CD14-positive monocyte (primary cell): ENCODE measurements around the gene TRAK2. TPM values are rescaled to one million over a fixed set of nuclear protein-coding genes. Genes with fewer than 3 reads are reported as not detected.
A peak's percentile ranks its signal among the peaks of the same experiment; 100 is the strongest.

Experiments
- DNase-seq, 3 donors: peaks; one replicate each; pipeline ENCODE4 v3.0.0-alpha.2; 2011 to 2022
- H2AFZ ChIP-seq: 2 replicates; pipeline ENCODE4 v1.6.0; 2012; ENCODE audit warnings: mild to moderate bottlenecking, low read depth, low read length, inconsistent platforms; ENCODE audit not compliant: insufficient read depth, poor library complexity, severe bottlenecking
- H3K27ac ChIP-seq, 2 donors: 1 replicate in 1 of 2; 2 replicates in 1 of 2; pipeline ENCODE4 v1.5.1; 2012 to 2013; ENCODE audit warnings: low read length in 2 of 2, control low read depth in 1 of 2, inconsistent platforms in 1 of 2, low read depth in 1 of 2, mild to moderate bottlenecking in 1 of 2
- H3K27me3 ChIP-seq, 2 donors: one replicate each; pipeline versions ENCODE4 v1.6.0 to v1.6.1; 2011 to 2013; ENCODE audit warnings: low read length in 2 of 2; ENCODE audit not compliant: control insufficient read depth in 2 of 2, insufficient read depth in 2 of 2
- H3K36me3 ChIP-seq, 2 donors: replicated peaks in 1 of 2; 1 replicate in 1 of 2; 2 replicates in 1 of 2; pipeline versions ENCODE4 v1.5.1 to v1.6.1; 2012 to 2013; ENCODE audit warnings: low read length in 2 of 2, control low read depth in 1 of 2, inconsistent platforms in 1 of 2, mild to moderate bottlenecking in 1 of 2; ENCODE audit not compliant: insufficient read depth in 2 of 2, control insufficient read depth in 1 of 2
- H3K4me1 ChIP-seq, 2 donors: 1 replicate in 1 of 2; 2 replicates in 1 of 2; pipeline versions ENCODE4 v1.5.1 to v1.6.1; 2012 to 2013; ENCODE audit warnings: low read length in 2 of 2, control low read depth in 1 of 2, inconsistent platforms in 1 of 2, mild to moderate bottlenecking in 1 of 2, moderate library complexity in 1 of 2; ENCODE audit not compliant: insufficient read depth in 2 of 2, control insufficient read depth in 1 of 2
- H3K4me2 ChIP-seq: replicated peaks from 2 replicates; pipeline ENCODE3; 2012; ENCODE audit warnings: low read length, moderate library complexity, mild to moderate bottlenecking; ENCODE audit not compliant: poor library complexity, severe bottlenecking; ENCODE audit errors: extremely low read depth
- H3K4me3 ChIP-seq, 3 experiments: fragments of 200-600 bp in 1 of 3; sonication (generic) in 1 of 3; replicated peaks in 1 of 3; 1 replicate in 2 of 3; 2 replicates in 1 of 3; pipeline ENCODE4 v1.5.1; 2011 to 2013; ENCODE audit warnings: low read length in 3 of 3, mild to moderate bottlenecking in 3 of 3, control low read depth in 2 of 3, low read depth in 2 of 3, inconsistent platforms in 1 of 3, moderate library complexity in 1 of 3
- H3K79me2 ChIP-seq: 2 replicates; pipeline ENCODE4 v1.6.0; 2012; ENCODE audit warnings: mild to moderate bottlenecking, control low read depth, inconsistent platforms, low read length, moderate library complexity; ENCODE audit not compliant: insufficient read depth
- H3K9ac ChIP-seq: 2 replicates; pipeline ENCODE4 v1.6.0; 2017; ENCODE audit warnings: low read length, mild to moderate bottlenecking; ENCODE audit not compliant: insufficient read depth, poor library complexity, severe bottlenecking
- H3K9me3 ChIP-seq, 2 donors: replicated peaks in 1 of 2; 1 replicate in 1 of 2; 2 replicates in 1 of 2; pipeline versions ENCODE4 v1.5.1 to v1.6.1; 2012 to 2013; ENCODE audit warnings: low read length in 2 of 2, control low read depth in 1 of 2; ENCODE audit not compliant: control insufficient read depth in 1 of 2, insufficient read depth in 1 of 2
- H4K20me1 ChIP-seq: 2 replicates; pipeline ENCODE4 v1.6.0; 2012; ENCODE audit warnings: mild to moderate bottlenecking, low read length, control low read depth, moderate library complexity; ENCODE audit not compliant: insufficient read depth
- H3K27ac Mint-ChIP-seq, 7 donors: one replicate each; pipeline ENCODE4 v1.8.0; 2020; ENCODE audit warnings: mild to moderate bottlenecking in 7 of 7, mixed read lengths in 7 of 7, moderate library complexity in 6 of 7, inconsistent platforms in 2 of 7
- H3K27me3 Mint-ChIP-seq, 3 donors: one replicate each; pipeline ENCODE4 v1.8.0; 2021 to 2022; ENCODE audit warnings: low read depth in 3 of 3, mild to moderate bottlenecking in 3 of 3, mixed read lengths in 3 of 3, moderate library complexity in 3 of 3, inconsistent platforms in 1 of 3
- H3K36me3 Mint-ChIP-seq, 2 donors: one replicate each; pipeline ENCODE4 v1.8.0; 2020; ENCODE audit warnings: mixed read lengths in 2 of 2, inconsistent platforms in 1 of 2, mild to moderate bottlenecking in 1 of 2
- H3K4me1 Mint-ChIP-seq: one replicate; pipeline ENCODE4 v1.8.0; 2020; ENCODE audit warnings: mild to moderate bottlenecking, mixed read lengths
- H3K4me3 Mint-ChIP-seq, 2 donors: one replicate each; pipeline ENCODE4 v1.8.0; 2020; ENCODE audit warnings: mild to moderate bottlenecking in 2 of 2, mixed read lengths in 2 of 2, moderate library complexity in 1 of 2
- H3K9me3 Mint-ChIP-seq, 7 donors: one replicate each; pipeline ENCODE4 v1.8.0; 2020 to 2022; ENCODE audit warnings: mixed read lengths in 7 of 7, mild to moderate bottlenecking in 6 of 7, moderate library complexity in 6 of 7, inconsistent platforms in 2 of 7
- CTCF ChIP-seq: fragments of 200-600 bp; IDR thresholded peaks from one replicate; pipeline ENCODE4 v1.8.0; 2022; ENCODE audit warnings: antibody characterized with exemption, mild to moderate bottlenecking
- WGBS: methylation state at CpG from one replicate; pipeline ENCODE4 v1.1.5; 2013; ENCODE audit warnings: missing lambda C conversion rate; ENCODE audit not compliant: insufficient coverage; 5-methylcytosine and 5-hydroxymethylcytosine counted together
- intact Hi-C, 2 donors: fragments of 100-400 bp; cut with micrococcal nuclease; formaldehyde crosslinking; loops; one replicate each; pipeline versions ENCODE4 v1.15.0 to v1.15.1; 2023
- polyA plus RNA-seq, 3 donors: library from polyadenylated mRNA; depleted of rRNA in 1 of 3; unstranded in 2 of 3; stranded (reverse) in 1 of 3; fragments of 300-500 nt in 2 of 3; fragments of >200 nt in 1 of 3; fragmentation: Illumina TruSeq in 2 of 3; gene quantifications; 1 replicate in 2 of 3; 2 replicates in 1 of 3; pipeline ENCODE4 v1.2.3, GENCODE V29; 2012 to 2021

TRAK2 gene
- polyA plus RNA-seq, 3 donors, result 7.6 to 16.8 (median 15.3) TPM

GRCh38 chr2:201447086-201447485, 4.2 kb downstream of the TRAK2 start:
- Mint-ChIP-seq H3K9me3 (no peaks in the 10 kb centered on the region), H3K36me3 (peaks cover 6 to 12% of the 10 kb centered on the region in 2 donors), H3K27ac (no peak overlapping the region), H3K4me3 (no peak overlapping the region), H3K4me1 (peaks cover 21% of the 10 kb centered on the region), H3K27me3 (peaks cover 0 to 2% (median 0%) of the 10 kb centered on the region in 3 donors)
- peaks cover 0 to 6% of the 10 kb centered on the region in 2 donors for H3K36me3 ChIP-seq
- H2AFZ ChIP-seq, result no peak overlapping the region
- no peaks in the 10 kb centered on the region for H3K27me3 ChIP-seq
- 90% methylated on average over 1 of the region's 1 CpG for WGBS
- H4K20me1 ChIP-seq, result peaks cover 16% of the 10 kb centered on the region
- H3K9ac ChIP-seq, result no peak overlapping the region
- no peak for TF ChIP-seq CTCF
- intact Hi-C loops, result loop anchor here in 1 of 2 donors (10.0 kb wide), 1 partner anchor 338 kb away; the partner anchor contains the start of gene ALS2
- peaks cover 68% of the 10 kb centered on the region for H3K79me2 ChIP-seq
- DNase-seq, result no peak
- no peak overlapping the region for H3K4me3 ChIP-seq
- no peak overlapping the region for H3K4me2 ChIP-seq
- H3K27ac ChIP-seq, result no peak overlapping the region
- H3K4me1 ChIP-seq, result peaks cover 16 to 17% of the 10 kb centered on the region in 2 donors
- H3K9me3 ChIP-seq, result no peaks in the 10 kb centered on the region

- peak in 1 of 3 donors; percentile 14 for DNase-seq
- H3K27me3 Mint-ChIP-seq, result peaks cover 0 to 2% (median 0%) of the 10 kb centered on the region in 3 donors
- H3K27me3 ChIP-seq, result no peaks in the 10 kb centered on the region
- no peak overlapping the region for H3K4me3 Mint-ChIP-seq
- H3K36me3 ChIP-seq, result peaks cover 0 to 6% of the 10 kb centered on the region in 2 donors
- H3K27ac ChIP-seq, result no peak overlapping the region
- H3K9me3 Mint-ChIP-seq, result no peaks in the 10 kb centered on the region
- peaks cover 15% of the 10 kb centered on the region for H3K4me1 Mint-ChIP-seq
- H4K20me1 ChIP-seq, result peaks cover 22% of the 10 kb centered on the region
- H3K79me2 ChIP-seq, result peaks cover 64% of the 10 kb centered on the region
- H3K9me3 ChIP-seq, result no peaks in the 10 kb centered on the region
- no peak overlapping the region for H3K4me3 ChIP-seq
- intact Hi-C loops, result loop anchor here in 1 of 2 donors (10.0 kb wide), 1 partner anchor 340 kb away; the partner anchor contains the start of gene ALS2
- H3K9ac ChIP-seq, result no peak overlapping the region
- H3K4me1 ChIP-seq, result peaks cover 4 to 9% of the 10 kb centered on the region in 2 donors
- H3K4me2 ChIP-seq, result no peak overlapping the region
- WGBS, result no CpG with 5 or more reads among the region's 3 CpGs
- H3K36me3 Mint-ChIP-seq, result peaks cover 6 to 18% of the 10 kb centered on the region in 2 donors
- H2AFZ ChIP-seq, result no peak overlapping the region
- H3K27ac Mint-ChIP-seq, result peak overlapping the region in 1 of 7 donors; percentile 59
- TF ChIP-seq CTCF, result no peak
Measured at GRCh38 chr2:201444746-201445465, 6.4 kb downstream of the TRAK2 start.
